Vagina (tissue), 2 donors: Measurements from ENCODE around the gene CCNB1IP1.

Source experiments
- POLR2A ChIP-seq, 2 donors: fragments of 450-650 bp; IDR thresholded peaks; one replicate each; pipeline ENCODE4 v1.6.1; 2017; ENCODE audit warnings: antibody characterized with exemption in 2 of 2, mild to moderate bottlenecking in 2 of 2, moderate library complexity in 2 of 2
- POLR2AphosphoS5 ChIP-seq, 2 donors: sonication (generic); formaldehyde crosslinking; IDR thresholded peaks; one replicate each; pipeline ENCODE4 v1.9.0; 2017; ENCODE audit warnings: antibody characterized with exemption in 2 of 2, mild to moderate bottlenecking in 2 of 2, low read depth in 1 of 2; ENCODE audit not compliant: insufficient read depth in 1 of 2

DNA sequence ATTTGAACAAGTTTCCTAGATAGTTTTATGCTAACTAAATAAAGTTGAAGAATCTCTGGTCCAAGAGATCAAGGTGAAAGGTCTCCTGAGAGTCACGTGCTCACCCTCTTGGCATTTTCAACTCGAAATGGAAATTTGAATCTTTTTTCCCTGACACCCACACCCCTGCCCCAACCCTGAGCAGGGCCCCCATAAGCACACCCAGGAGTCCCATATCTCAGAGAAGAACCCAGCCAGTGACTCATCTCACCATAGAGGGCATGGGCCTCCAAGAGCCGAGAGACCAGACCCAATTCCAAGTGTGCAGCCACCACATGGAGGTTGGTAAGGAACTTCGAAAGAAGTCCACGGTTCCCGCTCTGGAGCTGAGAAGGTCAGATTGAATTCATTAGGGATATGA is 47.6 kb upstream of the CCNB1IP1 start:
- TF ChIP-seq POLR2A (IDR thresholded peaks at IDR 0.05) (no peak), POLR2AphosphoS5 (IDR thresholded peaks at IDR 0.05; ENCODE audit: insufficient read depth in 1 of 2, low read depth in 1 of 2) (no peak)
